Measurements from ENCODE around the gene CD1C.
"Not testable (repeated sequence)": the region's sequence is repeated elsewhere in the genome, so short reads cannot be mapped to it uniquely, and the experiment has no call there.

The CD1C gene

GRCh38 chr1:158289811-158290210 is at the start of gene CD1C:
Gene CD1C, plus strand, starts transcription at chr1:158289923. Its CDS starts 142 bp downstream, at chr1:158290065.
- TF ChIP-seq CTCF (IDR thresholded peaks at IDR 0.05; ENCODE audit: extremely low read depth, missing control alignments), result no peak
- DNase-seq (ENCODE audit: low spot score), result no peak

GRCh38 chr1:158246650-158247049 is 43.1 kb upstream of the CD1C start:
- peak; percentile 31 for DNase-seq (ENCODE audit: low spot score)
- peak; percentile 10 for TF ChIP-seq CTCF (IDR thresholded peaks at IDR 0.05; ENCODE audit: extremely low read depth, missing control alignments)

- no peak for TF ChIP-seq CTCF (IDR thresholded peaks at IDR 0.05; ENCODE audit: extremely low read depth, missing control alignments)
- peak; percentile 26 for DNase-seq (ENCODE audit: low spot score)
Observed at GRCh38 chr1:158248118-158248517, 41.6 kb upstream of the CD1C start.

GRCh38 chr1:158248771-158249170 is 41.0 kb upstream of the CD1C start:
- no peak for TF ChIP-seq CTCF (IDR thresholded peaks at IDR 0.05; ENCODE audit: extremely low read depth, missing control alignments)
- DNase-seq (ENCODE audit: low spot score), result no peak

GRCh38 chr1:158249646-158250045 is 40.1 kb upstream of the CD1C start:
- no peak for DNase-seq (ENCODE audit: low spot score)

GRCh38 chr1:158251163-158251562 is 38.6 kb upstream of the CD1C start:
- no peak for DNase-seq (ENCODE audit: low spot score)
- TF ChIP-seq CTCF (IDR thresholded peaks at IDR 0.05; ENCODE audit: extremely low read depth, missing control alignments), result no peak

More at GRCh38 chr1:158249646-158250045, 40.1 kb upstream of the CD1C start:
- no peak for TF ChIP-seq CTCF (IDR thresholded peaks at IDR 0.05; ENCODE audit: extremely low read depth, missing control alignments)

- no peak for TF ChIP-seq CTCF (IDR thresholded peaks at IDR 0.05; ENCODE audit: extremely low read depth, missing control alignments)
- DNase-seq (ENCODE audit: low spot score), result no peak
Observed at GRCh38 chr1:158255656-158256055, 34.1 kb upstream of the CD1C start.

- DNase-seq (ENCODE audit: low spot score), result not testable (repeated sequence)
Observed at GRCh38 chr1:158256747-158257146, 33.0 kb upstream of the CD1C start.
